GM21723 (cell line): ENCODE measurements around the gene FNDC4.

Experiments
- ATAC-seq: cut with Tn5 transposase; IDR thresholded peaks from one replicate; pipeline ENCODE4 v1.9.1; 2021; ENCODE audit warnings: mild to moderate bottlenecking, moderate library complexity; ENCODE audit not compliant: unreplicated experiment

FNDC4 gene

GRCh38 chr2:27494284-27494943 is 586 bp downstream of the FNDC4 start:
- ATAC-seq, result no peak

GRCh38 chr2:27493948-27494283 is 1.1 kb downstream of the FNDC4 start:
- ATAC-seq, result no peak

- no peak for ATAC-seq
Observed at GRCh38 chr2:27492557-27492956, 2.4 kb downstream of the FNDC4 start.

- peak; percentile 95 for ATAC-seq
Observed at GRCh38 chr2:27489498-27490397, 5.3 kb downstream of the FNDC4 start, which contains the start of gene IFT172. IFT172 (minus strand) TSS chr2:27489743; CDS start chr2:27489653, 90 bp downstream.

GRCh38 chr2:27489118-27489497 is 5.9 kb downstream of the FNDC4 start:
- peak; percentile 18 for ATAC-seq

GRCh38 chr2:27485496-27485895 is 9.5 kb downstream of the FNDC4 start:
- ATAC-seq, result no peak

- ATAC-seq, result no peak
Observed at GRCh38 chr2:27471961-27472360, 23.0 kb downstream of the FNDC4 start.

- ATAC-seq, result no peak
Observed at GRCh38 chr2:27464443-27464842, 30.6 kb downstream of the FNDC4 start.

- ATAC-seq, result no peak
Observed at GRCh38 chr2:27461118-27461517, 33.9 kb downstream of the FNDC4 start.

GRCh38 chr2:27453968-27454367 is 41.0 kb downstream of the FNDC4 start:
- ATAC-seq, result no peak

- no peak for ATAC-seq
Observed at GRCh38 chr2:27451095-27451494, 43.9 kb downstream of the FNDC4 start.

- no peak for ATAC-seq
Observed at GRCh38 chr2:27448381-27448780, 46.6 kb downstream of the FNDC4 start.

- no peak for ATAC-seq
Observed at GRCh38 chr2:27446057-27446456, 48.9 kb downstream of the FNDC4 start.

- ATAC-seq, result no peak
Observed at GRCh38 chr2:27445615-27446014, 49.4 kb downstream of the FNDC4 start.

GRCh38 chr2:27445155-27445554 is 49.8 kb downstream of the FNDC4 start:
- no peak for ATAC-seq

GRCh38 chr2:27442920-27443282 is 52.1 kb downstream of the FNDC4 start:
- ATAC-seq, result no peak

- ATAC-seq, result no peak
Observed at GRCh38 chr2:27441958-27442919, 52.8 kb downstream of the FNDC4 start, which contains the start of gene KRTCAP3. KRTCAP3 (plus strand) TSS chr2:27442381; CDS start chr2:27442413, 32 bp downstream.
